SK-N-SH treated with all-trans-retinoic acid at 6 μM for 48 hours (cell line): Measurements from ENCODE around the gene SLC51B.

ENCODE experiments used
- ATAC-seq: fragments of 200-7000 bp; cut with Tn5 transposase; 3 replicates; pipeline ENCODE4 v1.9.1; 2020; ENCODE audit warnings: mild to moderate bottlenecking, moderate library complexity
- ARNTL ChIP-seq: fragments of 450-650 bp; formaldehyde crosslinking; IDR thresholded peaks from 2 replicates; pipeline ENCODE4 v1.5.0; 2020; ENCODE audit warnings: low read depth, mild to moderate bottlenecking, moderate library complexity, borderline replicate concordance
- BACH2 ChIP-seq: fragments of 250-450 bp; sonication (Bioruptor Pico); IDR thresholded peaks from 2 replicates; pipeline ENCODE4 v1.9.0; 2021; ENCODE audit warnings: mild to moderate bottlenecking, borderline replicate concordance
- ESRRG ChIP-seq: fragments of 250-450 bp; sonication (Bioruptor Pico); IDR thresholded peaks from 2 replicates; pipeline ENCODE4 v1.6.1; 2021; ENCODE audit warnings: mild to moderate bottlenecking
- GLIS3 ChIP-seq: fragments of 250-450 bp; sonication (Bioruptor Pico); IDR thresholded peaks from 2 replicates; pipeline ENCODE4 v1.5.0; 2020; ENCODE audit warnings: mild to moderate bottlenecking, moderate library complexity
- ISL1 ChIP-seq: fragments of 250-450 bp; sonication (Bioruptor Pico); IDR thresholded peaks from 2 replicates; pipeline ENCODE4 v2.1.2; 2022; ENCODE audit warnings: mild to moderate bottlenecking, moderate library complexity
- OSR1 ChIP-seq: fragments of 250-450 bp; sonication (Bioruptor Pico); IDR thresholded peaks from 2 replicates; pipeline ENCODE4 v1.8.0; 2022; ENCODE audit warnings: moderate library complexity, mild to moderate bottlenecking, inconsistent platforms
- PPARA ChIP-seq: fragments of 250-450 bp; sonication (Bioruptor Pico); IDR thresholded peaks from 2 replicates; pipeline ENCODE4 v1.5.0; 2020; ENCODE audit warnings: mild to moderate bottlenecking, borderline replicate concordance
- SNAI2 ChIP-seq: fragments of 250-450 bp; sonication (Bioruptor Pico); IDR thresholded peaks from 2 replicates; pipeline ENCODE4 v1.5.0; 2020; ENCODE audit warnings: mild to moderate bottlenecking, moderate library complexity
- TCF4 ChIP-seq: fragments of 250-450 bp; sonication (Bioruptor Pico); IDR thresholded peaks from 2 replicates; pipeline ENCODE4 v1.8.0; 2021; ENCODE audit warnings: mild to moderate bottlenecking, moderate library complexity, borderline replicate concordance
- TOX ChIP-seq: fragments of 250-450 bp; sonication (Bioruptor Pico); IDR thresholded peaks from 2 replicates; pipeline ENCODE4 v1.8.0; 2021; ENCODE audit warnings: mild to moderate bottlenecking, moderate library complexity, borderline replicate concordance
- ZC3H10 ChIP-seq: fragments of 250-450 bp; sonication (Bioruptor Pico); IDR thresholded peaks from 2 replicates; pipeline ENCODE4 v1.5.1; 2021; ENCODE audit warnings: mild to moderate bottlenecking, moderate library complexity
- ZFP3 ChIP-seq: fragments of 250-450 bp; sonication (Bioruptor Pico); IDR thresholded peaks from 2 replicates; pipeline ENCODE4 v1.5.0; 2020; ENCODE audit warnings: mild to moderate bottlenecking, moderate library complexity
- ZFP30 ChIP-seq: fragments of 450-650 bp; formaldehyde crosslinking; IDR thresholded peaks from 2 replicates; pipeline ENCODE4 v1.5.0; 2022; ENCODE audit warnings: mild to moderate bottlenecking, moderate library complexity
- ZNF565 ChIP-seq: fragments of 450-650 bp; formaldehyde crosslinking; conservative IDR thresholded peaks from 2 replicates; pipeline ENCODE4 v1.5.0; 2020; ENCODE audit warnings: low read depth, mild to moderate bottlenecking, moderate library complexity
- ZNF70 ChIP-seq: fragments of 450-650 bp; formaldehyde crosslinking; IDR thresholded peaks from 2 replicates; pipeline ENCODE4 v1.5.0; 2020; ENCODE audit warnings: mild to moderate bottlenecking, moderate library complexity
- ZNF8 ChIP-seq: fragments of 450-650 bp; formaldehyde crosslinking; IDR thresholded peaks from 2 replicates; pipeline ENCODE4 v1.5.0; 2020; ENCODE audit warnings: mild to moderate bottlenecking, moderate library complexity
- TF ChIP-seq, protein P1 (sequence below): fragments of 250-450 bp; sonication (Bioruptor Pico); IDR thresholded peaks from 2 replicates; pipeline ENCODE4 v1.5.0; 2020; ENCODE audit warnings: mild to moderate bottlenecking, moderate library complexity
- TF ChIP-seq, protein P2 (sequence below): fragments of 250-450 bp; sonication (Bioruptor Pico); IDR thresholded peaks from 2 replicates; pipeline ENCODE4 v1.8.0; 2021; ENCODE audit warnings: low read depth, mild to moderate bottlenecking, moderate library complexity, borderline replicate concordance
- TF ChIP-seq, protein P3 (sequence below): fragments of 250-450 bp; sonication (Bioruptor Pico); IDR thresholded peaks from 2 replicates; pipeline ENCODE4 v1.5.1; 2021; ENCODE audit warnings: mild to moderate bottlenecking, moderate library complexity

SLC51B gene

DNA sequence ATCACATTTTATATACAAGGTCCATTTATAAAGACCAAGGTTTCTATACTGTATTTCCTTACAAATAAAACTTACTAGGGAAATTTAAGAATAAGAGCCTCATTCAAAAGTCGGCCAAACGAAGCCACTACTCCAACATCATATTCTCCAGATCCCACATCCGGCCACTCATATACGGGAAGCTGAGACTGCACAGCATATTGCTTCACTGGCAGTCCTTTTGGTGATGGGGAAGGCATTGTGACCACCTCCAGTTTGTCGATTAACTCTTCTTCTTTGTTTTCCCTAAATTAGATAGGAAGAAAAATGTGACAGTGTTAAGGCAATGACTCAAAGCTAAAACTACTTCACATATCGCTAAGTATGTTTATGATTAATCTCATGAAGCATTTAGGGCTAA, 18.4 kb upstream of the SLC51B start:
- no peak for ATAC-seq
- TF ChIP-seq GLIS3 (CRISPR knock-in tag), result no peak
- TF ChIP-seq, protein P1, sequence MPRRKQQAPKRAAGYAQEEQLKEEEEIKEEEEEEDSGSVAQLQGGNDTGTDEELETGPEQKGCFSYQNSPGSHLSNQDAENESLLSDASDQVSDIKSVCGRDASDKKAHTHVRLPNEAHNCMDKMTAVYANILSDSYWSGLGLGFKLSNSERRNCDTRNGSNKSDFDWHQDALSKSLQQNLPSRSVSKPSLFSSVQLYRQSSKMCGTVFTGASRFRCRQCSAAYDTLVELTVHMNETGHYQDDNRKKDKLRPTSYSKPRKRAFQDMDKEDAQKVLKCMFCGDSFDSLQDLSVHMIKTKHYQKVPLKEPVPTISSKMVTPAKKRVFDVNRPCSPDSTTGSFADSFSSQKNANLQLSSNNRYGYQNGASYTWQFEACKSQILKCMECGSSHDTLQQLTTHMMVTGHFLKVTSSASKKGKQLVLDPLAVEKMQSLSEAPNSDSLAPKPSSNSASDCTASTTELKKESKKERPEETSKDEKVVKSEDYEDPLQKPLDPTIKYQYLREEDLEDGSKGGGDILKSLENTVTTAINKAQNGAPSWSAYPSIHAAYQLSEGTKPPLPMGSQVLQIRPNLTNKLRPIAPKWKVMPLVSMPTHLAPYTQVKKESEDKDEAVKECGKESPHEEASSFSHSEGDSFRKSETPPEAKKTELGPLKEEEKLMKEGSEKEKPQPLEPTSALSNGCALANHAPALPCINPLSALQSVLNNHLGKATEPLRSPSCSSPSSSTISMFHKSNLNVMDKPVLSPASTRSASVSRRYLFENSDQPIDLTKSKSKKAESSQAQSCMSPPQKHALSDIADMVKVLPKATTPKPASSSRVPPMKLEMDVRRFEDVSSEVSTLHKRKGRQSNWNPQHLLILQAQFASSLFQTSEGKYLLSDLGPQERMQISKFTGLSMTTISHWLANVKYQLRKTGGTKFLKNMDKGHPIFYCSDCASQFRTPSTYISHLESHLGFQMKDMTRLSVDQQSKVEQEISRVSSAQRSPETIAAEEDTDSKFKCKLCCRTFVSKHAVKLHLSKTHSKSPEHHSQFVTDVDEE (CRISPR knock-in tag), result no peak
- TF ChIP-seq TCF4 (CRISPR knock-in tag), result no peak
- TF ChIP-seq, all 23 proteins: peak for 0

DNA sequence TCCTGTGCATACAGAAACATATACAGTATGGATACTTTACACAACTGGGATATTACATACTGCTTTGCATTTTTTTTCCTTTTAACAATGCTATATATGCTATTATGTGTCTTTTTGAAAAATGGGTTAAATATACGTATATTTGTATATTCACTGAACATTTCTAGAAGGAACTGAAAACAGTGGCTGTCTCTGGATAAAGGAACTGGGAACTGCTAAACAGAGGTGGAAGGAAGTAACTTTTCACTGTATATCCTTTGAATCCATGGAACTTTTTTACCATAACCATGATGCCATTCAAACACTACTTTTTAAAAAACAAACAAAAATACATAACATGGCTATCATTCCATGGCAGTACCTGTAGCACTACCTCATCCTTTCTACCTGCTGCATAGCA, 17.6 kb upstream of the SLC51B start:
- TF ChIP-seq ESRRG (CRISPR knock-in tag), result no peak
- TF ChIP-seq ZNF70 (CRISPR knock-in tag), result no peak
- no peak for TF ChIP-seq TOX (CRISPR knock-in tag)
- TF ChIP-seq BACH2 (CRISPR knock-in tag), result no peak
- TF ChIP-seq, all 23 proteins: peak for 0
- ATAC-seq, result no peak

DNA sequence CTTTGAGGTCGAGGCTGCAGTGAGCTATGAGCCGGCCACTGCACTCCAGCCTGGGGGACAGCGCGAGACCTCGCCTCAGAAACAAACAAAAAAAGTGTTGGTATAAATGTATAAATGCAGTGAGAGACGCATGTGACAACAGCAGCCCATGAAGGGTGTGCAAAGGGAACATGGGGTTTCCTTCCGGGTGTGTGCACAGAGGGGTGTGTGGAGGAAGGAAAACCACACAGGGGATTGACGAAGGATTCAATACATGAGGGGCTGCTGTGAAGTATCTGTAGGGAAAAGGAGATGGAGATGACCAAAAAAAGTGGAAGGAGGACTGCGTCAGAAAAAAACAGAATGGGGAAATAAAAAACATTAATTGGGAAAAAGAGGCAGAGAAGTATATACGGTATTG, 16.8 kb upstream of the SLC51B start:
- ATAC-seq, result no peak
- TF ChIP-seq ZFP3 (CRISPR knock-in tag) (no peak), ZNF70 (CRISPR knock-in tag) (no peak), SNAI2 (CRISPR knock-in tag) (no peak), TCF4 (CRISPR knock-in tag) (no peak)
- TF ChIP-seq, protein P1 (CRISPR knock-in tag), result no peak
- TF ChIP-seq, protein P2, sequence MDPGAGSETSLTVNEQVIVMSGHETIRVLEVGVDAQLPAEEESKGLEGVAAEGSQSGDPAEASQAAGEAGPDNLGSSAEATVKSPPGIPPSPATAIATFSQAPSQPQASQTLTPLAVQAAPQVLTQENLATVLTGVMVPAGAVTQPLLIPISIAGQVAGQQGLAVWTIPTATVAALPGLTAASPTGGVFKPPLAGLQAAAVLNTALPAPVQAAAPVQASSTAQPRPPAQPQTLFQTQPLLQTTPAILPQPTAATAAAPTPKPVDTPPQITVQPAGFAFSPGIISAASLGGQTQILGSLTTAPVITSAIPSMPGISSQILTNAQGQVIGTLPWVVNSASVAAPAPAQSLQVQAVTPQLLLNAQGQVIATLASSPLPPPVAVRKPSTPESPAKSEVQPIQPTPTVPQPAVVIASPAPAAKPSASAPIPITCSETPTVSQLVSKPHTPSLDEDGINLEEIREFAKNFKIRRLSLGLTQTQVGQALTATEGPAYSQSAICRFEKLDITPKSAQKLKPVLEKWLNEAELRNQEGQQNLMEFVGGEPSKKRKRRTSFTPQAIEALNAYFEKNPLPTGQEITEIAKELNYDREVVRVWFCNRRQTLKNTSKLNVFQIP, result no peak

DNA sequence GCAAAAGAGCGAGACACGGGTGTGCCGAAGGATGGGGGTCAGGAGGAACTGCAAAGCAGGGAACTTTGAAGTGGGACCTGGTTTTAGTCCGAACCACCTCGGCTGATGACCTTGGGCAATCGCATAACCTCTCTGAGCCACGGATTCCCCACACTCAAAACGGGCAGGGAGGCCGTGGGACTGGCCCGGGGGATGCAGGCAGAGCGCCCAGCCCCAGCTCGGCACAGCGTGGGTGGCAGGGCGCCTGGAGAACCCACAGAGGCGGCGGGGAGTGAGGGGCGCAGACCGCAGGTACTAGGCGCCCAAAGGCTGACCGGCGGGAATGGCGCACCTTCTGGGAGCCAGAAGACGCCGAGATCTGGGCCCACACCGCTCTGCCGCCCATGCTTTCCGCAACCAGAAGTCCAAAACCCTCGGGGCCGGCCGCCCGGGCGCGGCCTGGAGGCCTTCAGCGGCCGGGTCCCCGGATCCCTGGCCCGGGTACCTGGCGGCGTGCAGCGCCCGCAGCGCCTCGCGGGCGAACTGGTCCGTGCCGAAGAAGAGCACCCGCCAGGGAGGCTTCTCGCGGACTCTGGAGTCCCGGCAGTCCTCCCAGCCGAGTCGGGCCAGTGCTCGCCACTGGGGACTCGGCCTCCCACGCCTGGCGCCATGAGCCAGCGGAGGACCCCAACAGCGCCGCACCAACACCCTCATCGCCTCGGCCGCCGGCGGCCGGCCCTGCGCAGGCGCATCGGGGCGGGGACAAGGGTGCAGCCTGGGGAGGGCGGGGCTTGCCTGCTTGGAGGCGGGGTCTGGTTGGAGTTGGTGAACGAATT, 16.1 kb upstream of the SLC51B start, which contains the start of gene MTFMT:
Gene MTFMT (minus strand): TSS at position 719 of the 815 bp plus-strand sequence. CDS start 26 bp downstream, at position 693.
- peak; percentile 93 for ATAC-seq
- TF ChIP-seq ARNTL (CRISPR knock-in tag) (no peak), OSR1 (no peak), TCF4 (CRISPR knock-in tag) (no peak), SNAI2 (CRISPR knock-in tag) (no peak), BACH2 (CRISPR knock-in tag) (no peak), ZFP3 (CRISPR knock-in tag) (no peak), PPARA (CRISPR knock-in tag) (no peak), ZNF8 (CRISPR knock-in tag) (no peak), TOX (CRISPR knock-in tag) (no peak), GLIS3 (CRISPR knock-in tag) (no peak), ZC3H10 (CRISPR knock-in tag) (no peak), ZNF565 (no peak), ZFP30 (CRISPR knock-in tag) (no peak), ISL1 (no peak), ZNF70 (CRISPR knock-in tag) (no peak)
- TF ChIP-seq, protein P1 (CRISPR knock-in tag), result no peak
- TF ChIP-seq, protein P3, sequence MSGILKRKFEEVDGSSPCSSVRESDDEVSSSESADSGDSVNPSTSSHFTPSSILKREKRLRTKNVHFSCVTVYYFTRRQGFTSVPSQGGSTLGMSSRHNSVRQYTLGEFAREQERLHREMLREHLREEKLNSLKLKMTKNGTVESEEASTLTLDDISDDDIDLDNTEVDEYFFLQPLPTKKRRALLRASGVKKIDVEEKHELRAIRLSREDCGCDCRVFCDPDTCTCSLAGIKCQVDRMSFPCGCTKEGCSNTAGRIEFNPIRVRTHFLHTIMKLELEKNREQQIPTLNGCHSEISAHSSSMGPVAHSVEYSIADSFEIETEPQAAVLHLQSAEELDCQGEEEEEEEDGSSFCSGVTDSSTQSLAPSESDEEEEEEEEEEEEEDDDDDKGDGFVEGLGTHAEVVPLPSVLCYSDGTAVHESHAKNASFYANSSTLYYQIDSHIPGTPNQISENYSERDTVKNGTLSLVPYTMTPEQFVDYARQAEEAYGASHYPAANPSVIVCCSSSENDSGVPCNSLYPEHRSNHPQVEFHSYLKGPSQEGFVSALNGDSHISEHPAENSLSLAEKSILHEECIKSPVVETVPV (CRISPR knock-in tag), result no peak
- TF ChIP-seq, protein P2, result no peak
